Measurements from ENCODE around the gene TRIM66. TPM values are rescaled to one million over a fixed set of nuclear protein-coding genes. Genes with fewer than 3 reads are reported as not detected.

Gene TRIM66
- polyA plus RNA-seq, 3 donors = 0.04 to 12.0 (median 0.47) TPM

- no peak overlapping the region for H3K9ac ChIP-seq (ENCODE audit: insufficient read depth, low read length, poor library complexity, severe bottlenecking)
- TF ChIP-seq, protein P1, sequence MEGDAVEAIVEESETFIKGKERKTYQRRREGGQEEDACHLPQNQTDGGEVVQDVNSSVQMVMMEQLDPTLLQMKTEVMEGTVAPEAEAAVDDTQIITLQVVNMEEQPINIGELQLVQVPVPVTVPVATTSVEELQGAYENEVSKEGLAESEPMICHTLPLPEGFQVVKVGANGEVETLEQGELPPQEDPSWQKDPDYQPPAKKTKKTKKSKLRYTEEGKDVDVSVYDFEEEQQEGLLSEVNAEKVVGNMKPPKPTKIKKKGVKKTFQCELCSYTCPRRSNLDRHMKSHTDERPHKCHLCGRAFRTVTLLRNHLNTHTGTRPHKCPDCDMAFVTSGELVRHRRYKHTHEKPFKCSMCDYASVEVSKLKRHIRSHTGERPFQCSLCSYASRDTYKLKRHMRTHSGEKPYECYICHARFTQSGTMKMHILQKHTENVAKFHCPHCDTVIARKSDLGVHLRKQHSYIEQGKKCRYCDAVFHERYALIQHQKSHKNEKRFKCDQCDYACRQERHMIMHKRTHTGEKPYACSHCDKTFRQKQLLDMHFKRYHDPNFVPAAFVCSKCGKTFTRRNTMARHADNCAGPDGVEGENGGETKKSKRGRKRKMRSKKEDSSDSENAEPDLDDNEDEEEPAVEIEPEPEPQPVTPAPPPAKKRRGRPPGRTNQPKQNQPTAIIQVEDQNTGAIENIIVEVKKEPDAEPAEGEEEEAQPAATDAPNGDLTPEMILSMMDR (IDR thresholded peaks at IDR 0.05) = no peak
- no peaks in the 10 kb centered on the region for H4K20me1 ChIP-seq (ENCODE audit: insufficient read depth, low read length)
- H3K4me1 ChIP-seq (ENCODE audit: control insufficient read depth in 1 of 2, insufficient read depth in 2 of 2, low read length in 2 of 2) = no peaks in the 10 kb centered on the region
- H3K79me2 ChIP-seq (ENCODE audit: insufficient read depth, low read length) = no peaks in the 10 kb centered on the region
- H3K27ac ChIP-seq (ENCODE audit: low read depth in 1 of 2, low read length in 2 of 2) = no peak overlapping the region
- no peaks in the 10 kb centered on the region for H3K4me1 Mint-ChIP-seq
- H3K27ac Mint-ChIP-seq = no peak overlapping the region
- DNase-seq = no peak
- peaks cover 0 to 3% of the 10 kb centered on the region in 2 donors for H3K9me3 ChIP-seq (replicated peaks in 1 of 2; ENCODE audit: control insufficient read depth in 1 of 2, insufficient read depth in 1 of 2, low read length in 2 of 2)
- H3K27me3 ChIP-seq (ENCODE audit: control insufficient read depth in 2 of 2, insufficient read depth in 2 of 2, low read length in 2 of 2) = peaks cover 0 to 3% of the 10 kb centered on the region in 2 donors
- no peaks in the 10 kb centered on the region for H3K36me3 Mint-ChIP-seq
- intact Hi-C loops (cut with micrococcal nuclease) = loop anchor here in 1 of 2 donors (10.0 kb wide), 1 partner anchor 240 kb away; no protein-coding TSS in a partner anchor
- H3K36me3 ChIP-seq (replicated peaks in 1 of 2; ENCODE audit: control insufficient read depth in 1 of 2, insufficient read depth in 2 of 2, low read length in 2 of 2) = no peaks in the 10 kb centered on the region
- no CpG with 5 or more reads among the region's 2 CpGs for WGBS (ENCODE audit: insufficient coverage)
- H3K4me2 ChIP-seq (replicated peaks; ENCODE audit: extremely low read depth, low read length, poor library complexity, severe bottlenecking) = no peak overlapping the region
- H3K9me3 Mint-ChIP-seq = peaks cover 5 to 12% (median 5%) of the 10 kb centered on the region in 7 donors
- no peak overlapping the region for H2AFZ ChIP-seq (ENCODE audit: insufficient read depth, low read depth, low read length, poor library complexity, severe bottlenecking)
- H3K4me3 ChIP-seq (replicated peaks in 1 of 3; ENCODE audit: low read depth in 2 of 3, low read length in 3 of 3) = no peak overlapping the region
- no peak overlapping the region for H3K4me3 Mint-ChIP-seq
- no peaks in the 10 kb centered on the region for H3K27me3 Mint-ChIP-seq (ENCODE audit: low read depth in 3 of 3)
Observed at GRCh38 chr11:8564526-8564925, 117.9 kb downstream of the TRIM66 start.

Small RNA genes within 50 kb of the gene (small RNA-seq; reads per million reads assigned to genes)
- gene SNORA3A (ENCODE audit: insufficient read length, low read depth) (not detected), gene SNORA3B (ENCODE audit: insufficient read length, low read depth) (77.0 reads per million, percentile 95 among the genes with 10 or more reads in this experiment)

Other genes starting within 250 kb of the TRIM66 start
- gene STK33, start 88.4 kb downstream of the TRIM66 start, polyA plus RNA-seq = not detected
- 1,000 to 10,000 TPM in 2 of 3 donors, 100 to 1,000 TPM in 1; 572 to 1,233 (median 1,091) TPM for gene RPL27A, start 127 bp upstream of the TRIM66 start, polyA plus RNA-seq
- 10 to 100 TPM in 2 of 3 donors, 1 to 10 TPM in 1; 8.7 to 18.9 (median 18.7) TPM for gene AKIP1, start 228.5 kb upstream of the TRIM66 start, polyA plus RNA-seq